Ovary (tissue), 9 donors: ENCODE data around the gene WWOX. TPM values are rescaled to one million over a fixed set of nuclear protein-coding genes. Genes with fewer than 3 reads are reported as not detected.

ENCODE experiments used
- DNase-seq, 5 donors: peaks; one replicate each; pipeline ENCODE4 v3.0.0-alpha.2; 2019 to 2020
- H3K27ac ChIP-seq, 2 donors: fragments of 200-600 bp; one replicate each; pipeline versions ENCODE4 v1.5.1 to v1.8.0; 2019 to 2022
- H3K27me3 ChIP-seq: fragments of 200-600 bp; one replicate; pipeline ENCODE4 v1.8.0; 2022
- H3K36me3 ChIP-seq: fragments of 200-600 bp; sonication (generic); one replicate; pipeline ENCODE4 v1.5.1; 2019
- H3K4me1 ChIP-seq: one replicate; pipeline ENCODE4 v1.8.1; 2013; ENCODE audit warnings: mild to moderate bottlenecking, moderate library complexity; ENCODE audit not compliant: insufficient read depth
- H3K4me3 ChIP-seq: fragments of 200-600 bp; sonication (generic); one replicate; pipeline ENCODE4 v1.5.1; 2017
- H3K9me3 ChIP-seq, 2 donors: fragments of 200-600 bp in 1 of 2; sonication (generic) in 1 of 2; one replicate each; pipeline versions ENCODE4 v1.5.1 to v1.8.1; 2013 to 2019; ENCODE audit warnings: mild to moderate bottlenecking in 1 of 2, moderate library complexity in 1 of 2
- CTCF ChIP-seq, 3 donors: fragments of 450-650 bp in 2 of 3; fragments of 200-600 bp in 1 of 3; IDR thresholded peaks; one replicate each; pipeline versions ENCODE4 v1.5.1 to v1.8.0; 2016 to 2022; ENCODE audit warnings: antibody characterized with exemption in 3 of 3, mild to moderate bottlenecking in 1 of 3
- EP300 ChIP-seq: sonication (generic); formaldehyde crosslinking; IDR thresholded peaks from one replicate; pipeline ENCODE4 v1.6.1; 2017; ENCODE audit warnings: antibody characterized with exemption
- POLR2A ChIP-seq: fragments of 450-650 bp; IDR thresholded peaks from one replicate; pipeline ENCODE4 v1.6.1; 2017; ENCODE audit warnings: antibody characterized with exemption, mild to moderate bottlenecking, moderate library complexity
- WGBS, 3 donors: extraction: QIAGEN DNeasy Blood & Tissue Kit in 1 of 3; methylation state at CpG; one replicate each; pipeline versions ENCODE4 v1.1.5 to v1.1.7; 2013 to 2017; 5-methylcytosine and 5-hydroxymethylcytosine counted together
- intact Hi-C, 4 donors: fragments of 100-400 bp; cut with DNase I; formaldehyde crosslinking; loops; one replicate each; pipeline versions ENCODE4 v1.11.0 to v1.15.1; 2022 to 2023
- polyA plus RNA-seq, 2 donors: library from polyadenylated mRNA; stranded (reverse); fragments of 200-250 nt in 1 of 2; fragments of 350-450 nt in 1 of 2; fragmentation: Illumina TruSeq in 1 of 2; extraction: RNeasy Lipid Tissue Mini Kit (QIAGEN cat#74804) in 1 of 2; gene quantifications; one replicate each; pipeline ENCODE4 v1.2.3, GENCODE V29; 2013 to 2014
- total RNA-seq, 7 donors: library from RNA; depleted of rRNA in 2 of 7; stranded (reverse); fragments of >200 nt in 2 of 7; fragmentation: NEBNext Ultra II Directional in 3 of 7; extraction: Animal tissue kit (Norgen Biotek cat#: 25700) in 3 of 7; gene quantifications; one replicate each; pipeline versions ENCODE4 v1.1.0 to v1.2.4, GENCODE V29; 2016 to 2023
- donor health status: DM: no; HTN: no; CAD: no; lungs with moderate emphysema.
- donor health status: DM: no; HTN: no; CAD: no.
- donor health status: Bipolar disorder and iron deficiency.
- donor health status: DM: yes; HTN: yes; CAD: no.
- donor health status: DM: no; HTN: no; CAD: no.
- donor health status: DM: yes; HTN: yes; CAD: no.

WWOX gene
- total and polyA plus RNA-seq, 9 donors: 11.0 to 40.5 (median 25.2) TPM

GRCh38 chr16:78605548-78606101 lies 506.2 kb downstream of the WWOX start:
- intact Hi-C loops: no loop called here
- WGBS, 3 donors: 67 to 74% (median 72%) methylated on average over 6 of the region's 6 CpGs
- Histone ChIP-seq H3K27me3 (no peaks in the 10 kb centered on the region), H3K9me3 (no peaks in the 10 kb centered on the region), H3K4me3 (no peak overlapping the region), H3K27ac (no peak overlapping the region), H3K36me3 (no peaks in the 10 kb centered on the region), H3K4me1 (peaks cover 10% of the 10 kb centered on the region)
- TF ChIP-seq EP300 (no peak), CTCF (IDR thresholded peaks at IDR 0.05) (no peak), POLR2A (no peak)
- no peak for DNase-seq

GRCh38 chr16:78606545-78606944 lies 507.1 kb downstream of the WWOX start:
- no peaks in the 10 kb centered on the region for H3K36me3 ChIP-seq
- H3K9me3 ChIP-seq: no peaks in the 10 kb centered on the region
- no peak overlapping the region for H3K27ac ChIP-seq
- intact Hi-C loops: no loop called here
- peaks cover 10% of the 10 kb centered on the region for H3K4me1 ChIP-seq
- DNase-seq: no peak
- no peak overlapping the region for H3K4me3 ChIP-seq
- H3K27me3 ChIP-seq: no peaks in the 10 kb centered on the region
- 94 to 95% (median 95%) methylated on average over 8 of the region's 8 CpGs for WGBS, 3 donors
- TF ChIP-seq EP300 (no peak), POLR2A (no peak), CTCF (IDR thresholded peaks at IDR 0.05) (no peak)

- Histone ChIP-seq H3K4me3 (no peak overlapping the region), H3K27ac (no peak overlapping the region), H3K27me3 (no peaks in the 10 kb centered on the region), H3K9me3 (no peaks in the 10 kb centered on the region), H3K36me3 (no peaks in the 10 kb centered on the region), H3K4me1 (peaks cover 10% of the 10 kb centered on the region)
- 81 to 84% (median 83%) methylated on average over 5 of the region's 5 CpGs for WGBS, 3 donors
- DNase-seq: no peak
- TF ChIP-seq POLR2A (no peak), CTCF (IDR thresholded peaks at IDR 0.05) (no peak), EP300 (no peak)
- intact Hi-C loops: no loop called here
Measured at GRCh38 chr16:78607022-78607421, 507.6 kb downstream of the WWOX start.

- intact Hi-C loops: no loop called here
- 29 to 35% (median 32%) methylated on average over 6 of the region's 6 CpGs for WGBS, 3 donors
- peaks cover 10% of the 10 kb centered on the region for H3K4me1 ChIP-seq
- no peaks in the 10 kb centered on the region for H3K36me3 ChIP-seq
- DNase-seq: peak in 2 of 5 donors; percentile 21 to 34
- no peaks in the 10 kb centered on the region for H3K27me3 ChIP-seq
- no peak for TF ChIP-seq EP300
- no peak for TF ChIP-seq CTCF (IDR thresholded peaks at IDR 0.05)
- no peak for TF ChIP-seq POLR2A
- peak overlapping the region in 1 of 2 donors; percentile 42 for H3K27ac ChIP-seq
- H3K4me3 ChIP-seq: no peak overlapping the region
- H3K9me3 ChIP-seq: no peaks in the 10 kb centered on the region
Measured at GRCh38 chr16:78607465-78607864, 508.0 kb downstream of the WWOX start.
